Gastrocnemius medialis (tissue), 4 donors: ENCODE measurements around the gene EIF1AD. TPM values are rescaled to one million over a fixed set of nuclear protein-coding genes. Genes with fewer than 3 reads are reported as not detected.

Experiments
- ATAC-seq, 2 donors: fragments of 150-250 bp; one replicate each; pipeline ENCODE4 v1.9.1; 2016
- DNase-seq, 2 donors: peaks; one replicate each; pipeline ENCODE4 v3.0.0-alpha.2; 2019
- H3K27ac ChIP-seq, 4 donors: fragments of 200-600 bp; sonication (generic); 1 replicate in 1 of 4; 2 replicates in 3 of 4; pipeline ENCODE4 v1.5.1; 2016 to 2018; ENCODE audit warnings: mild to moderate bottlenecking in 2 of 4, moderate library complexity in 1 of 4
- H3K27me3 ChIP-seq, 3 donors: fragments of 200-600 bp; sonication (generic) in 2 of 3; 1 replicate in 1 of 3; 2 replicates in 2 of 3; pipeline versions ENCODE4 v1.5.1 to v1.6.0; 2016 to 2019; ENCODE audit warnings: mild to moderate bottlenecking in 1 of 3, moderate library complexity in 1 of 3
- H3K36me3 ChIP-seq, 2 donors: fragments of 200-600 bp; sonication (generic) in 1 of 2; one replicate each; pipeline ENCODE4 v1.5.1; 2017 to 2018
- H3K4me1 ChIP-seq, 2 donors: fragments of 200-600 bp; sonication (generic) in 1 of 2; one replicate each; pipeline ENCODE4 v1.5.1; 2016 to 2017; ENCODE audit warnings: mild to moderate bottlenecking in 2 of 2
- H3K4me3 ChIP-seq, 4 donors: fragments of 200-600 bp; sonication (generic) in 3 of 4; 1 replicate in 1 of 4; 2 replicates in 3 of 4; pipeline ENCODE4 v1.5.1; 2016 to 2019; ENCODE audit warnings: mild to moderate bottlenecking in 2 of 4
- H3K9me3 ChIP-seq, 3 donors: fragments of 200-600 bp; sonication (generic) in 2 of 3; 1 replicate in 1 of 3; 2 replicates in 2 of 3; pipeline ENCODE4 v1.5.1; 2016 to 2019
- CTCF ChIP-seq, 5 experiments: fragments of 450-650 bp in 3 of 5; fragments of 200-600 bp in 2 of 5; sonication (generic) in 2 of 5; IDR thresholded peaks in 4 of 5; conservative IDR thresholded peaks in 1 of 5; 1 replicate in 4 of 5; 2 replicates in 1 of 5; pipeline ENCODE4 v1.5.1; 2016 to 2019; ENCODE audit warnings: antibody characterized with exemption in 5 of 5, mild to moderate bottlenecking in 3 of 5, moderate library complexity in 3 of 5
- POLR2A ChIP-seq, 2 donors: fragments of 450-650 bp; IDR thresholded peaks; one replicate each; pipeline ENCODE4 v1.6.1; 2017; ENCODE audit warnings: antibody characterized with exemption in 2 of 2, mild to moderate bottlenecking in 2 of 2, moderate library complexity in 2 of 2
- in situ Hi-C, 4 donors: fragments of 200-750 bp; cut with MboI; loops; one replicate each; pipeline versions ENCODE4 v1.15.0 to v1.8.0; 2017; ENCODE audit warnings: low sequenced_read_pairs in 4 of 4
- intact Hi-C: fragments of 100-400 bp; cut with DNase I; formaldehyde crosslinking; loops from one replicate; pipeline ENCODE4 v1.15.1; 2023; ENCODE audit warnings: low total_unique reads
- total RNA-seq, 4 donors: library from RNA; depleted of rRNA; stranded (reverse); fragments of >200 nt; gene quantifications; one replicate each; pipeline versions ENCODE4 v1.1.0 to v1.2.3, GENCODE V29; 2016

EIF1AD gene
- total RNA-seq, 4 donors from 2014 or later: 29.3 to 39.8 (median 35.4) TPM

GRCh38 chr11:66042996-66043906 is 41.3 kb upstream of the EIF1AD start:
- ATAC-seq: no peak
- no peak overlapping the region for H3K27ac ChIP-seq
- intact Hi-C loops: no loop called here
- peaks cover 0 to 2% (median 0%) of the 10 kb centered on the region in 3 donors for H3K27me3 ChIP-seq
- H3K9me3 ChIP-seq: no peaks in the 10 kb centered on the region
- in situ Hi-C loops: no loop called here
- no peak for DNase-seq
- no peak for TF ChIP-seq CTCF (IDR thresholded peaks at IDR 0.05 in 4 of 5, conservative IDR thresholded peaks at IDR 0.05 in 1 of 5)
- no peak for TF ChIP-seq POLR2A (IDR thresholded peaks at IDR 0.05)
- peaks cover 0 to 5% of the 10 kb centered on the region in 2 donors for H3K4me1 ChIP-seq
- no peaks in the 10 kb centered on the region for H3K36me3 ChIP-seq
- H3K4me3 ChIP-seq: no peak overlapping the region

DNA sequence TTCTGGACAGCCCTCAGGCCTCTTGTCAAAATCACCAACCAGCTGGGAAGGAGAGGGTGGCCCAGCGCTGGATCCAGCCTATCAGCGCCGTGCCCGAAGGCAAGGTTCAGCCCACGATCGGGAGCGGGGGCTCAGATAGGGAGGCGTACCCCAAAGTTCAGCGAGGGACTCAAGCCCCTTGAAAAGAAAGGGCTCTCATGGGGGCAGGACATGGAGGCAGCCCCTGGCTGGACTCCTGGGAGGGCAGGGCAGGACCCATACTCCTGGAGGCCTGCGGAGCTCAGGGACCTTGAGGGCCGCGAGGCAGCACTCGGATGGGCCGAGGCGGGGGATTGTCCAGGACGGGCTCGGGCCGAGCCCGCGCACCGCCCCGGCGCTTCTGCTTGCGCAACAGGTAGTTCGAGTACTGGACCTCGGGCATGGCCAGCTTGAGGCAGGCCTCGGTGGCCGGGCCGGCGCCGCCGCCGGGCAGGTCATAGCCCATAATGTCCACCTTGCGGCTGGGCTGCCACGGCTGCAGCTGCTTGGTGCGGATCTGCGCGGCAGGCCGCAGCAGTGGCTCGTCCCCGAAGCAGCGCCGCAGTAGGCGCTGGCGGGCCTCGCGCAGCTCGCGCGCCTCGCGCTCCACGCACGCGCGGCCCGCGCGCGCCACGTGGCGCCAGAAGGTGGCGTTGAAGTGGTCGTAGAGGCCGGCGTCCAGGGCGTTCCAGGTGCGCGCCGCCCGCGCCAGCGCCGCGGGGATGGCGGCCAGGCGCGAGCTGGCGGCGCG is 40.5 kb upstream of the EIF1AD start:
- intact Hi-C loops (no loop called here), in situ Hi-C loops (no loop called here)
- ATAC-seq (no peak), DNase-seq (no peak)
- Histone ChIP-seq H3K9me3 (no peaks in the 10 kb centered on the region), H3K4me3 (no peak overlapping the region), H3K27ac (no peak overlapping the region), H3K4me1 (peaks cover 0 to 5% of the 10 kb centered on the region in 2 donors), H3K27me3 (no peaks in the 10 kb centered on the region), H3K36me3 (no peaks in the 10 kb centered on the region)
- TF ChIP-seq POLR2A (IDR thresholded peaks at IDR 0.05) (no peak), CTCF (IDR thresholded peaks at IDR 0.05 in 4 of 5, conservative IDR thresholded peaks at IDR 0.05 in 1 of 5) (no peak)

DNA sequence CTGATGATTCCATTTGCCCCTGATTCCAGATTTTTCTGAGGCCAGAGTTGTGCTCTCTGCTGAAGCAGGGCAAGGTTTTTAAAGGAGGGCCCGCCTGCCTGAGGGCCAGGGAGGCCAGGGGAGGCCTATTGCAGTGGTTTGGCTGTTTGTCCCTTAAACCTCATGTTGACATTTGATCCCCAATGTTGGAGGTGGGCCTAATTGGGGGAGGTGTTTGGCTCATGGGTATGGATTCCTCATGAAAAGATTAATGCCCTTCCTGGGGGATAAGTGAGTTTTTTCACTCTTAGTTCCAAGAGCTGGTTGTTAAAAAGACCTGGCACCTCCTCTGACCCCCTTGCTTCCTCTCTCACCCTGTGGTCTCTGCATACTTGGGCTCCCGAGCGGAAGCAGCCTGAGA is 37.8 kb upstream of the EIF1AD start:
- intact Hi-C loops: no loop called here
- H3K9me3 ChIP-seq: no peaks in the 10 kb centered on the region
- no peak overlapping the region for H3K27ac ChIP-seq
- DNase-seq (no peak), ATAC-seq (no peak)
- no peaks in the 10 kb centered on the region for H3K27me3 ChIP-seq
- TF ChIP-seq POLR2A (IDR thresholded peaks at IDR 0.05) (no peak), CTCF (IDR thresholded peaks at IDR 0.05 in 4 of 5, conservative IDR thresholded peaks at IDR 0.05 in 1 of 5) (no peak)
- no peaks in the 10 kb centered on the region for H3K36me3 ChIP-seq
- H3K4me1 ChIP-seq: no peaks in the 10 kb centered on the region
- in situ Hi-C loops: no loop called here
- H3K4me3 ChIP-seq: no peak overlapping the region

DNA sequence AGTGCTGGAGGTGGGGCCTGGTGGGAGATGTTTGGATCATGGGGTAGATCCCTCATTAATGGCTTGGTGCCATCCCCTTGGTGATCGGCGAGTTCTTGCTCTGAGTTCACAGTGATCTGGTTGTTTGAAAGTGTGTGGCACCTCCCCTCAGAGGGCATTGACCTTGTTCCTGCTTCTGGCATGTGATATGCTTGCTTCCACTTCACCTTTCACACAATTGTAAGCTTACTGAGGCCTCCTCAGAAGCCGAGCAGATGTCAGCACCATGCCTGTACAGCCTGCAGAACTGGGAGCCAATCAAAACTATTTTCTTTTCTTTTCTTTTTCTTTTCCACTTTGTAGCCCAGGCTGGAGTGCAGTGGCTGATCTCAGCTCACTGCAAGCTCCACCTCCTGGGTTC is 35.4 kb upstream of the EIF1AD start:
- no peak overlapping the region for H3K4me3 ChIP-seq
- ATAC-seq (no peak), DNase-seq (no peak)
- no peak overlapping the region for H3K27ac ChIP-seq
- TF ChIP-seq POLR2A (IDR thresholded peaks at IDR 0.05) (no peak), CTCF (IDR thresholded peaks at IDR 0.05 in 4 of 5, conservative IDR thresholded peaks at IDR 0.05 in 1 of 5) (no peak)
- H3K27me3 ChIP-seq: no peaks in the 10 kb centered on the region
- intact Hi-C loops: no loop called here
- in situ Hi-C loops: no loop called here
- H3K36me3 ChIP-seq: no peaks in the 10 kb centered on the region
- H3K9me3 ChIP-seq: no peaks in the 10 kb centered on the region
- H3K4me1 ChIP-seq: no peaks in the 10 kb centered on the region
